Measurements from ENCODE around the gene DCTN5.

Gene DCTN5

DNA sequence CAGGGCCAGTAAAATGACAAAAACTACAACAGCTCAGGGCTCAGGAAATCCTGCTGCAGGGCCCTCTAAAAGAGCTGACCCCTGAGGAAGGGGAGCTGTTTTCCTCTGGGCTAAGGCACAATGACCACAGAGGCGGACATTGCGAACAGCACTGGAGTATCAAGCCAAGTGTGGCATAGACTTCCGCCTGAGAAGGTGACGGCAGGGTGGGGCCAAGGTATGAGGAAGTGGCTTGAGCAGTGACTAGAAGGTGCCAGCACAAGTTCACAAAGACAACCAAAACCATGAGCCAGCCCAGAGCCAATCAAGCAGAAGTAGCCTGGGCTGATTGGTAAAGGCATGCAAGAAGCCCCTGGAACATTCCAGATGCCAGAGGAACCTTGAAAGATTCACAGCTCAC lies 57.8 kb downstream of the DCTN5 start:
- no peaks in the 10 kb centered on the region for H3K36me3 ChIP-seq (ENCODE audit: control insufficient read depth, insufficient read depth, low read length)
- no peak overlapping the region for H3K27ac ChIP-seq (ENCODE audit: low read depth, low read length)
- H3K4me3 ChIP-seq (ENCODE audit: low read depth, low read length), result no peak overlapping the region
- no peaks in the 10 kb centered on the region for H3K27me3 ChIP-seq (ENCODE audit: control insufficient read depth, insufficient read depth, low read length)
- H3K9ac ChIP-seq (ENCODE audit: low read length), result no peak overlapping the region
- H3K4me1 ChIP-seq (ENCODE audit: control insufficient read depth, insufficient read depth, low read length), result peaks cover 9% of the 10 kb centered on the region
- peaks cover 2% of the 10 kb centered on the region; the same call in 1 of the 2 replicates for H3K9me3 ChIP-seq (ENCODE audit: control insufficient read depth, insufficient read depth, low read depth, low read length)

DNA sequence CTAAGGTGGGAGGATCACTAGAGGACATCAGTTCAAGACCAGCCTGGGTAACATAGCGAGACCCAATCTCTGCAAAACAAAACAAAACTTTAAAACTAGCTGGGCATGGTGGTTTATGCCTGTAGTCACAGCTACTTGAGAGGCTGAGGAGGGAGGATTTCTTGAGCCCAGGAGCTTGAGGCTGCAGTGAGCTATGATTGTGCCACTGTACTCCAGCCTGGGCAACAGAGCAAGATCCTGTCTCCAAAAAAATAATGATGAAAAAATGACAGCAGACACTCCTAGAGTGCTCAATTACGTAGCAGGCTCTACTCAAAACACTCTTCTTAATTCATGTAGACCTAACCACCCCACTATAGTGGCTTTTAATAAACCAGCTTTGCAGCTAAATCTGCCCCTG lies 58.8 kb downstream of the DCTN5 start:
- Histone ChIP-seq H3K27ac (ENCODE audit: low read depth, low read length) (no peak overlapping the region), H3K4me1 (ENCODE audit: control insufficient read depth, insufficient read depth, low read length) (peaks cover 5% of the 10 kb centered on the region), H3K9ac (ENCODE audit: low read length) (no peak overlapping the region), H3K4me3 (ENCODE audit: low read depth, low read length) (no peak overlapping the region), H3K9me3 (ENCODE audit: control insufficient read depth, insufficient read depth, low read depth, low read length) (peaks cover 2% of the 10 kb centered on the region; the same call in 1 of the 2 replicates), H3K27me3 (ENCODE audit: control insufficient read depth, insufficient read depth, low read length) (no peaks in the 10 kb centered on the region), H3K36me3 (ENCODE audit: control insufficient read depth, insufficient read depth, low read length) (no peaks in the 10 kb centered on the region)

DNA sequence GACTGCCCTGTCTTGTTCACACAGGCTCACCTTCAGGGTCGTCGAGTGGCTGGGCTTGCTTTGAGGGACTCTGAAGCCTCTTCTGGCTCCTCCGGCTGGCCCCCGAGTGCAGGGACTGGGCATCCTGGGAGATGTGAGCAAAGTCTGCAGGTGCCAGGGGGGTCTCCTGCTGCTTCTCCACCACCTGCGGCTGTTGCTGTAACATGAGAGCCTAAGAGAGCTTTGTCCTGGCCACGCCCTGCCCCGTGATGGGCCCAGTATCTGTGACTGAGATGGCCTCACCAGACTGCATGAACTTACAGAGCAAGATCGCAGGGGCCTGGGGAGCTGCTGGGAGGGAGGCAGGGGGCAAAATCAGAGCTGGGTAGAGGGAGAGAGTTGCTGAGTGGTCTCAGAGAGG lies 59.2 kb downstream of the DCTN5 start:
- H3K27ac ChIP-seq (ENCODE audit: low read depth, low read length), result no peak overlapping the region
- H3K4me1 ChIP-seq (ENCODE audit: control insufficient read depth, insufficient read depth, low read length), result peaks cover 5% of the 10 kb centered on the region
- H3K27me3 ChIP-seq (ENCODE audit: control insufficient read depth, insufficient read depth, low read length), result no peaks in the 10 kb centered on the region
- H3K36me3 ChIP-seq (ENCODE audit: control insufficient read depth, insufficient read depth, low read length), result no peaks in the 10 kb centered on the region
- no peak overlapping the region for H3K9ac ChIP-seq (ENCODE audit: low read length)
- 0 out of 2 replicates have a peak overlapping the region, but pooled peaks have one; percentile 17 for H3K4me3 ChIP-seq (ENCODE audit: low read depth, low read length)
- H3K9me3 ChIP-seq (ENCODE audit: control insufficient read depth, insufficient read depth, low read depth, low read length), result peaks cover 2% of the 10 kb centered on the region; the same call in 1 of the 2 replicates

DNA sequence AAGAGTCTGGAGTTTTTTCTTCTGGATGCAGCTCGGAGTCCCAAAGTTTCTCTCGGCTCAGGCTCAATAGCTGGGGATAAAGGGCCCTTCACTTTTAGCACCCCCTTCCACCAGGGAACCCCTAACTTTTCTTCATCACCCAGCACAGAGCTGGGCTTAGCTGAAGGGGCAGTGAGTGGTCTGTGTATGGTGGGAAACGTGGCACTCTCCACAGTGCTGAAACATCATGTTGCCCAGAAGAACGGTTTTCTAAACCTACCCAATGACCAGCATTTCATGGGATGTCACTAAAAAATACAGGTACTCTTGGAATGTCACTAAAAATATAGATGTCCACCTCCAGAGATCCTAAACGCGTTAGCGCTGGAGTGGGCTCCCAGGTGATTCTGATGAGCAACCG lies 59.8 kb downstream of the DCTN5 start:
- H3K9ac ChIP-seq (ENCODE audit: low read length), result no peak overlapping the region
- peaks cover 5% of the 10 kb centered on the region for H3K4me1 ChIP-seq (ENCODE audit: control insufficient read depth, insufficient read depth, low read length)
- peaks cover 2% of the 10 kb centered on the region; the same call in 1 of the 2 replicates for H3K9me3 ChIP-seq (ENCODE audit: control insufficient read depth, insufficient read depth, low read depth, low read length)
- no peaks in the 10 kb centered on the region for H3K36me3 ChIP-seq (ENCODE audit: control insufficient read depth, insufficient read depth, low read length)
- H3K27ac ChIP-seq (ENCODE audit: low read depth, low read length), result no peak overlapping the region
- no peak overlapping the region for H3K4me3 ChIP-seq (ENCODE audit: low read depth, low read length)
- H3K27me3 ChIP-seq (ENCODE audit: control insufficient read depth, insufficient read depth, low read length), result no peaks in the 10 kb centered on the region

DNA sequence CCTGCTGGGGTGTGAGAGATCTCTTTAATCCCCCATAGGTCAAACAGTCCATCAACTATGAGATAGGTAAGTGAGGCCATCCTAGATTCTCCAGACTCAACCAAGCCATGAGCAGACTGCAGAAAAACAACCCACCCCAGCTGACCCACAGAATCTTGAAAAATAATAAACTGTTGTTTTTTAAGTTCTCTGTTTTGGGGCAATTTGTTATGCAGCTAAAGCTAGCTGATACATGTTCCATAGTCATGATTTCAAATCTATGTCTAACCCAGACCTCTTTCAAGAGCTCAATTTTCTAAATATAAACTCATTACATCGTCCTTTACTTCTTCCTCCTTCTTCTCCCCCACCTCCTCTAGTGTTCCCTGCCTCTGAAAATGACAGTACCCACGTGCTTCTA lies 61.7 kb downstream of the DCTN5 start:
- Histone ChIP-seq H3K4me3 (ENCODE audit: low read depth, low read length) (no peak overlapping the region), H3K9ac (ENCODE audit: low read length) (no peak overlapping the region), H3K9me3 (ENCODE audit: control insufficient read depth, insufficient read depth, low read depth, low read length) (peaks cover 2% of the 10 kb centered on the region; the same call in 1 of the 2 replicates)

DNA sequence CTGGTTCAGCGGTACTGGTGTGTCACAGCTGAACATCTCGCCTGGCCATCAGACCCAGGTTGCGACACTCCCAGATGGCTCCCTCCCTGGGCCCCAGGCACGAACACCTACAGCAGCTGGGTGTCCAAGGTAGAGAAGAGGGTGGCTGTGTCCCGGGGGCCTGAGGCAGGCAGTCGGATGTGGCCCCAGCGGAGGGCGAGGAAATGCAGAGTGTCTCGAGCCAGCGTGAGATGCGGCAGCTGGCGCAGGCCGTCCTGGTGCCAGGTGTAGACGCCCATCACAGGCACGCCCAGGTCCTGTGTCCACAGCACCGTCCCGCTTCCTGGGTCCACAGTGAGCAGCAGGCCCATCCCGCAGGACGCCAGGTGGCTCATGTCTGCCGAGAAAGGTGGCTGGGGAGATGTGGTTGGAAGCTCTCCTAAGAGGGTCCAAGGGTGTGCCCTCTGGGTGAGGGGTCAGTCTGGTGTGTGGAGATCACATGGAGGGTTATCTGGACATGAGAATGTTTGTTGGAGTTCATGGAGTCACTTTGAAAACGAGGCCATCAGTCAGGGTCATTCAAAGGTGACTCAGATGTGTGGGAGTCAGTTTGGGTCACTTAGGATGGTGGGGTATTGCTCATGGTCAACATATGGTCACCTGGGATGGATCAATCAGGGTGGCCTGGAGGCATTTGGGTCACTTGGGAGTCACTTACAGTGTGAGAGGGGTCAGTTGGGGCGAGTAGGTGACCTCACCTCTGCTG lies 63.7 kb downstream of the DCTN5 start:
- peaks cover 13% of the 10 kb centered on the region for H3K9me3 ChIP-seq (ENCODE audit: control insufficient read depth, insufficient read depth, low read depth, low read length)
- no peaks in the 10 kb centered on the region for H3K27me3 ChIP-seq (ENCODE audit: control insufficient read depth, insufficient read depth, low read length)
- H3K4me3 ChIP-seq (ENCODE audit: low read depth, low read length), result no peak overlapping the region
- no peaks in the 10 kb centered on the region for H3K36me3 ChIP-seq (ENCODE audit: control insufficient read depth, insufficient read depth, low read length)
- no peak overlapping the region for H3K9ac ChIP-seq (ENCODE audit: low read length)
- H3K4me1 ChIP-seq (ENCODE audit: control insufficient read depth, insufficient read depth, low read length), result peaks cover 5% of the 10 kb centered on the region
- no peak overlapping the region for H3K27ac ChIP-seq (ENCODE audit: low read depth, low read length)

More for the DNA sequence above, 61.7 kb downstream of the DCTN5 start:
- H3K36me3 ChIP-seq (ENCODE audit: control insufficient read depth, insufficient read depth, low read length), result no peaks in the 10 kb centered on the region
- H3K4me1 ChIP-seq (ENCODE audit: control insufficient read depth, insufficient read depth, low read length), result peaks cover 5% of the 10 kb centered on the region
- no peaks in the 10 kb centered on the region for H3K27me3 ChIP-seq (ENCODE audit: control insufficient read depth, insufficient read depth, low read length)
- H3K27ac ChIP-seq (ENCODE audit: low read depth, low read length), result no peak overlapping the region

DNA sequence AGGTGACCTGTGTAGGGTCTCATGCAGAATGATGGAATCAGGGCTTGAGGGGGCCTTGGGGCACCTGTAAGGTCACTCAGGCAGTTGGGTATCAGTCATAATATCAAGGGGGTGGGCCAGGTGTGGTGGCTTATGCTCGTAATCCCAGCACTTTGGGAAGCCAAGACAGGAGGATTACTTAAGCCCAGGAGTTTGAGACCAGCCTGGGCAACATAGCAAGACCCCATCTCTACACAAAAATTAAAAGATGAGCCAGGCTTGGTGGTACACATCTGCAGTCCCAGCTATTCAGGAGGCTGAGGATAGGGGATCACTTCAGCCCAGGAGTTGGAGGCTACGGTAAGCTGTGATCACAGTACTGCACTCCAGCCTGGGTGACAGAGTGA lies 64.2 kb downstream of the DCTN5 start:
- Histone ChIP-seq H3K27ac (ENCODE audit: low read depth, low read length) (no peak overlapping the region), H3K4me1 (ENCODE audit: control insufficient read depth, insufficient read depth, low read length) (peaks cover 5% of the 10 kb centered on the region), H3K27me3 (ENCODE audit: control insufficient read depth, insufficient read depth, low read length) (no peaks in the 10 kb centered on the region), H3K9ac (ENCODE audit: low read length) (no peak overlapping the region), H3K4me3 (ENCODE audit: low read depth, low read length) (no peak overlapping the region), H3K9me3 (ENCODE audit: control insufficient read depth, insufficient read depth, low read depth, low read length) (peaks cover 18% of the 10 kb centered on the region), H3K36me3 (ENCODE audit: control insufficient read depth, insufficient read depth, low read length) (no peaks in the 10 kb centered on the region)

DNA sequence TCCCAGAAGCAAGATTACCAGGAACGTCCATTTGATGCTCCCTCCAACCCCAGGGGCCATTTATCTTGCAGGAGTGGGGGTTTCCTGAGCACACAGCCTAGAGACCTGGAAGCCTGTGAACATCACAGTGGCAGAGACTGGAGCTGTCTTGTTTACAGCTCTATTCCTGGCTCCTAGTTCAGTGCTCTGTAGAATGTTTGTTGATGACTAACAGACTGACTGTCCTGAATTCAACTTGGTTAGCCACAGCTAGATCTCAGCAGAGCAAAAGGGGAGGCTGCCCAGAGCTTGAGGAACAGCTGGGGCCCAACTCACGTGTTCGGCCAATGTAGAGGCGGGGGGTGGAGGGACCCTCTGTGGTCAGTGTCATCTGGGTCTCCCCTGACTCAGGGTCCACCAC lies 65.2 kb downstream of the DCTN5 start:
- no peak overlapping the region for H3K9ac ChIP-seq (ENCODE audit: low read length)
- H3K4me3 ChIP-seq (ENCODE audit: low read depth, low read length), result no peak overlapping the region
- H3K36me3 ChIP-seq (ENCODE audit: control insufficient read depth, insufficient read depth, low read length), result no peaks in the 10 kb centered on the region
- H3K27me3 ChIP-seq (ENCODE audit: control insufficient read depth, insufficient read depth, low read length), result peaks cover 7% of the 10 kb centered on the region; the same call in 1 of the 2 replicates
- H3K9me3 ChIP-seq (ENCODE audit: control insufficient read depth, insufficient read depth, low read depth, low read length), result peaks cover 19% of the 10 kb centered on the region
- H3K4me1 ChIP-seq (ENCODE audit: control insufficient read depth, insufficient read depth, low read length), result no peaks in the 10 kb centered on the region
- H3K27ac ChIP-seq (ENCODE audit: low read depth, low read length), result no peak overlapping the region

DNA sequence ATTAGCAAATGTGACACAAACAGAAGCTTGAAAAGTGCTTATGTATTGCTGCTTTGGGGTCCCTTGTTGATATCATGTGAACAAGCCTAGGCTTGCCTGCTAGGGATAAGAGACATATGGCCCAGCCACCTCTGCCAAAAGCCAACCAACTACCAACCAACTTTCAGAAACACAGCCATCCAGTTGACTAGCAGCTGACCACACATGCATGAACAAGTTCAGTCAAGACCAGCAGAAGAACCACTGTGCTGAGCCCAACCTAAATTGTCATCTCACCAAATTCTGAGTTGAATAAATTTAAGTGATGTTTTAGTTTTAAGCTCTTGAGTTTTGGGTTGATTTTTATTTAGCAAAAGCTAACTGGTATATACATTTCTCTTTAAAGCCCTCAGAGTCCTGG lies 68.3 kb downstream of the DCTN5 start:
- H3K27me3 ChIP-seq (ENCODE audit: control insufficient read depth, insufficient read depth, low read length), result peaks cover 30% of the 10 kb centered on the region
- H3K36me3 ChIP-seq (ENCODE audit: control insufficient read depth, insufficient read depth, low read length), result no peaks in the 10 kb centered on the region
- no peak overlapping the region for H3K9ac ChIP-seq (ENCODE audit: low read length)
- no peak overlapping the region for H3K27ac ChIP-seq (ENCODE audit: low read depth, low read length)
- no peaks in the 10 kb centered on the region for H3K4me1 ChIP-seq (ENCODE audit: control insufficient read depth, insufficient read depth, low read length)
- no peak overlapping the region for H3K4me3 ChIP-seq (ENCODE audit: low read depth, low read length)
- H3K9me3 ChIP-seq (ENCODE audit: control insufficient read depth, insufficient read depth, low read depth, low read length), result peaks cover 17% of the 10 kb centered on the region

DNA sequence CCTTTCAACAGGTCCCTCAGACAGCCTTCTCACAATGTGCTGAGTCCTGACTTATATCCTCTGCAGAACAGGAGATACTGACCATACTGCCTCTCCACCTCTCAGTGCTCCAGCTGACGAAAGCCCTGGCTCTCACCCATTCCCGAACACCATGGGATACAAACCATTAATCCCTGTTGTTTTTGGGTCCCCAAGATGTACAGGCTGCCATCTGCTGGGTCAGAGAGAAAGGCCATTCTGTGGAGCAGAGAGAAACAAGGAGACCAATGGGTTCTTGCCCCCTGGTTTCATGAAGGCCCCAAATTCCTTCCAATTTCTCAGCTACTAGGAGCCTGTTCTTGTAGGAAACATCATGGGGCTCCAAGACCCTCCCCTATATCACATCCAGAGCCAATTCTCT lies 68.7 kb downstream of the DCTN5 start:
- no peak overlapping the region for H3K9ac ChIP-seq (ENCODE audit: low read length)
- H3K27ac ChIP-seq (ENCODE audit: low read depth, low read length), result no peak overlapping the region
- no peaks in the 10 kb centered on the region for H3K4me1 ChIP-seq (ENCODE audit: control insufficient read depth, insufficient read depth, low read length)
- no peaks in the 10 kb centered on the region for H3K36me3 ChIP-seq (ENCODE audit: control insufficient read depth, insufficient read depth, low read length)
- H3K9me3 ChIP-seq (ENCODE audit: control insufficient read depth, insufficient read depth, low read depth, low read length), result peaks cover 17% of the 10 kb centered on the region
- no peak overlapping the region for H3K4me3 ChIP-seq (ENCODE audit: low read depth, low read length)
- peaks cover 33% of the 10 kb centered on the region for H3K27me3 ChIP-seq (ENCODE audit: control insufficient read depth, insufficient read depth, low read length)

DNA sequence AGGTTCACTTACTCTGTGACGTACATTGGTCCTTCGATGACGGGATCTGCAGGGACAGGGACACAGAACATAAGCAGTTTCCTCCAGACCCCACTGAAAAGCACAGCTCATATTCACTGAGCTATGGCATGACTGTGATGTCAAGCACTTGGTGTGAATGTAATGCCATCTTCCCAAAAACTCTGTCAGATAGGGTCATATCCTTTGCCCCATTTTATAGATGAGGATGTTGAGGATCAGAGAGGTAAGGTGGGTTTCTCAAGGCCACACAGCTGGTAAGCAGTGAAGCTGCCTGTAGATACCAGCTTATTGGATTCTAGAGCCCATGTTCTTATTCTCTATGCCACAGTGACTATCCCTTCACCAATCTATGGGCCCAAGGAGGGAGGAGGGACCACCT lies 69.2 kb downstream of the DCTN5 start:
- peaks cover 33% of the 10 kb centered on the region for H3K27me3 ChIP-seq (ENCODE audit: control insufficient read depth, insufficient read depth, low read length)
- no peak overlapping the region for H3K27ac ChIP-seq (ENCODE audit: low read depth, low read length)
- no peaks in the 10 kb centered on the region for H3K4me1 ChIP-seq (ENCODE audit: control insufficient read depth, insufficient read depth, low read length)
- H3K36me3 ChIP-seq (ENCODE audit: control insufficient read depth, insufficient read depth, low read length), result no peaks in the 10 kb centered on the region
- H3K4me3 ChIP-seq (ENCODE audit: low read depth, low read length), result no peak overlapping the region
- H3K9me3 ChIP-seq (ENCODE audit: control insufficient read depth, insufficient read depth, low read depth, low read length), result peaks cover 17% of the 10 kb centered on the region
- no peak overlapping the region for H3K9ac ChIP-seq (ENCODE audit: low read length)
